MM.1S (cell line): Measurements from ENCODE around the gene DGKG.

Experiments
- DNase-seq: peaks from one replicate; pipeline ENCODE4 v3.0.0-alpha.2; 2015
- H2AFZ ChIP-seq: fragments of 300-600 bp; sonication (generic); 2 replicates; pipeline ENCODE4 v1.6.0; 2016; ENCODE audit warnings: antibody characterized with exemption, low read length
- H3F3A ChIP-seq: fragments of 300-600 bp; sonication (generic); 2 replicates; pipeline ENCODE4 v1.6.1; 2016; ENCODE audit warnings: mild to moderate bottlenecking, antibody characterized with exemption, low read length, moderate library complexity, mixed read lengths; ENCODE audit not compliant: insufficient read depth
- H3K27ac ChIP-seq: fragments of 300-600 bp; sonication (generic); 2 replicates; pipeline ENCODE4 v1.5.1; 2016; ENCODE audit warnings: mild to moderate bottlenecking, low read length
- H3K27me3 ChIP-seq: fragments of 300-600 bp; sonication (generic); replicated peaks from 2 replicates; pipeline ENCODE4 v1.6.0; 2016; ENCODE audit warnings: low read length; ENCODE audit not compliant: insufficient read depth
- H3K36me3 ChIP-seq: fragments of 300-600 bp; sonication (generic); replicated peaks from 2 replicates; pipeline ENCODE4 v1.6.1; 2016; ENCODE audit warnings: mild to moderate bottlenecking, low read length, mixed read lengths; ENCODE audit not compliant: insufficient read depth
- H3K4me1 ChIP-seq: fragments of 300-600 bp; sonication (generic); 2 replicates; pipeline ENCODE4 v1.6.1; 2016; ENCODE audit warnings: low read length, mixed read lengths
- H3K4me2 ChIP-seq: fragments of 300-600 bp; sonication (generic); 2 replicates; pipeline ENCODE4 v1.6.0; 2016; ENCODE audit warnings: low read depth, low read length
- H3K4me3 ChIP-seq: fragments of 300-600 bp; sonication (generic); 2 replicates; pipeline ENCODE4 v1.5.1; 2016; ENCODE audit warnings: low read length, mixed read lengths
- H3K79me2 ChIP-seq: fragments of 300-600 bp; sonication (generic); 2 replicates; pipeline ENCODE4 v1.6.1; 2016; ENCODE audit warnings: mixed run types, low read length, mixed read lengths
- H3K9ac ChIP-seq: fragments of 300-600 bp; sonication (generic); 2 replicates; pipeline ENCODE4 v1.6.1; 2016; ENCODE audit warnings: low read length, mixed read lengths
- H3K9me2 ChIP-seq: fragments of 300-600 bp; sonication (generic); replicated peaks from 2 replicates; pipeline ENCODE4 v1.6.1; 2016; ENCODE audit warnings: mild to moderate bottlenecking, low read length, mixed read lengths; ENCODE audit not compliant: insufficient read depth
- H3K9me3 ChIP-seq: fragments of 300-600 bp; sonication (generic); replicated peaks from 2 replicates; pipeline ENCODE4 v1.6.1; 2016; ENCODE audit warnings: mild to moderate bottlenecking, low read length, mixed read lengths; ENCODE audit not compliant: insufficient read depth
- H4K20me1 ChIP-seq: fragments of 300-600 bp; sonication (generic); 2 replicates; pipeline ENCODE4 v1.6.1; 2016; ENCODE audit warnings: mild to moderate bottlenecking, low read length, moderate library complexity, mixed read lengths; ENCODE audit not compliant: insufficient read depth
- EZH2 ChIP-seq: fragments of 300-600 bp; sonication (generic); optimal IDR thresholded peaks from 2 replicates; pipeline ENCODE3; 2017; ENCODE audit warnings: low read depth, mild to moderate bottlenecking, antibody characterized with exemption, low read length, mixed read lengths
- EZH2phosphoT487 ChIP-seq: fragments of 300-600 bp; sonication (generic); IDR thresholded peaks from 2 replicates; pipeline ENCODE4 v1.6.1; 2018; ENCODE audit warnings: antibody characterized with exemption, low read length
- TF ChIP-seq, protein P1 (sequence below): fragments of 300-600 bp; sonication (generic); IDR thresholded peaks from 2 replicates; pipeline ENCODE4 v1.5.1; 2016; ENCODE audit warnings: antibody characterized with exemption, low read length, mixed read lengths

DGKG gene

DNA sequence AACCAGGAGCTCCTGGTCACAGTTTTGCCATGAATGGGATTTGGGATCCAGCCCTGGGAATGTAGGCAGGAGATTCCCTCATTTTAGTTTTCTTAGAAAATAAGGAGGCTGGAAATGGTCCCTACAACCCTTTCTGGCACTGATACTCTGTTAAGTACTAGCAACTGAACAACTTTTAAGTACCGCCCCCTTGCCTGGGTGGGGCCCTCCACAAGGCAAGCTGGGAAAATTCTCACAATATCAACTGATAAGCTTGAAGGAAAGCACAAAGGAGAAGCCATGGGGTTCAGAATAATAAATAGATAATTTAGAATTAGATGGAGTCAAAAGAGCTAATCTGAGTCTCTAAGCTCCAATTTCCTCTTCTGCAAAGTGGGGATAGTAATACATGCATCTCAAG, 4.2 kb upstream of the DGKG start:
- no peak overlapping the region for H3K27ac ChIP-seq
- H3K4me1 ChIP-seq = no peaks in the 10 kb centered on the region
- H3K9ac ChIP-seq = no peak overlapping the region
- no peaks in the 10 kb centered on the region for H3K36me3 ChIP-seq
- H4K20me1 ChIP-seq = no peaks in the 10 kb centered on the region
- H3K4me2 ChIP-seq = no peak overlapping the region
- no peaks in the 10 kb centered on the region for H3K9me3 ChIP-seq
- DNase-seq = no peak
- TF ChIP-seq EZH2phosphoT487 = no peak
- no peak for TF ChIP-seq EZH2
- TF ChIP-seq, protein P1, sequence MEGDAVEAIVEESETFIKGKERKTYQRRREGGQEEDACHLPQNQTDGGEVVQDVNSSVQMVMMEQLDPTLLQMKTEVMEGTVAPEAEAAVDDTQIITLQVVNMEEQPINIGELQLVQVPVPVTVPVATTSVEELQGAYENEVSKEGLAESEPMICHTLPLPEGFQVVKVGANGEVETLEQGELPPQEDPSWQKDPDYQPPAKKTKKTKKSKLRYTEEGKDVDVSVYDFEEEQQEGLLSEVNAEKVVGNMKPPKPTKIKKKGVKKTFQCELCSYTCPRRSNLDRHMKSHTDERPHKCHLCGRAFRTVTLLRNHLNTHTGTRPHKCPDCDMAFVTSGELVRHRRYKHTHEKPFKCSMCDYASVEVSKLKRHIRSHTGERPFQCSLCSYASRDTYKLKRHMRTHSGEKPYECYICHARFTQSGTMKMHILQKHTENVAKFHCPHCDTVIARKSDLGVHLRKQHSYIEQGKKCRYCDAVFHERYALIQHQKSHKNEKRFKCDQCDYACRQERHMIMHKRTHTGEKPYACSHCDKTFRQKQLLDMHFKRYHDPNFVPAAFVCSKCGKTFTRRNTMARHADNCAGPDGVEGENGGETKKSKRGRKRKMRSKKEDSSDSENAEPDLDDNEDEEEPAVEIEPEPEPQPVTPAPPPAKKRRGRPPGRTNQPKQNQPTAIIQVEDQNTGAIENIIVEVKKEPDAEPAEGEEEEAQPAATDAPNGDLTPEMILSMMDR = no peak
- no peaks in the 10 kb centered on the region for H3K9me2 ChIP-seq
- peaks cover 13% of the 10 kb centered on the region; the same call in 1 of the 2 replicates for H3K27me3 ChIP-seq
- H3K79me2 ChIP-seq = no peaks in the 10 kb centered on the region
- no peak overlapping the region for H3K4me3 ChIP-seq
- no peak overlapping the region for H2AFZ ChIP-seq
- no peaks in the 10 kb centered on the region for H3F3A ChIP-seq

GRCh38 chr3:186365202-186365974, 3.4 kb upstream of the DGKG start:
- Histone ChIP-seq H3K27ac (no peak overlapping the region), H3K4me3 (no peak overlapping the region), H3K27me3 (peaks cover 20% of the 10 kb centered on the region; the same call in 1 of the 2 replicates), H3K36me3 (no peaks in the 10 kb centered on the region), H3K79me2 (no peaks in the 10 kb centered on the region), H4K20me1 (no peaks in the 10 kb centered on the region), H3K9me3 (no peaks in the 10 kb centered on the region), H3K4me1 (no peaks in the 10 kb centered on the region), H3K4me2 (no peak overlapping the region), H3K9me2 (no peaks in the 10 kb centered on the region), H3F3A (no peaks in the 10 kb centered on the region), H2AFZ (no peak overlapping the region), H3K9ac (no peak overlapping the region)
- no peak for TF ChIP-seq EZH2phosphoT487
- TF ChIP-seq, protein P1 = no peak
- TF ChIP-seq EZH2 = no peak
- DNase-seq = no peak

DNA sequence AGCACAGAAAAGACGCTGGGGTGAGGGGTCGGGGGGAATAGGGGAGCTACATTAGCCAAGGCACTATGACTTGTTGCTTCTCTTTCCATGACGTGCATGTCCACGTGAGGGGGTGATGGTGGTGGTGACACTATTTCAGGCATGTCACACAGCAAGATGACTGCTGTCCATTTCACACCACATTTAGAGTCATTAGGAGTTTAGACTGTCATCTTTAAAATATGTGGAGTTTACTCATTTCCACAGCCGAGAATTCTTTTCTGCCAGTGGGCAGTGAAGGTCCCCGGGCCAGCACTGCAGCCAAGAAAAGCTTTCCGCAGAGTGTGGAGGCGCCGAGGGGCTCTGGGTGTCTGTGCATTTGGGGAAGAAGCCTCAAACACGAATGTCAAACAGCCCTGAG, 954 bp upstream of the DGKG start:
- Histone ChIP-seq H3K9me3 (no peaks in the 10 kb centered on the region), H3K9me2 (no peaks in the 10 kb centered on the region), H3K27ac (no peak overlapping the region), H4K20me1 (no peaks in the 10 kb centered on the region), H3K4me1 (no peaks in the 10 kb centered on the region), H3K36me3 (no peaks in the 10 kb centered on the region), H3K4me2 (no peak overlapping the region), H3K27me3 (peaks cover 20% of the 10 kb centered on the region; the same call in 1 of the 2 replicates), H2AFZ (no peak overlapping the region), H3K9ac (no peak overlapping the region), H3K4me3 (no peak overlapping the region), H3K79me2 (no peaks in the 10 kb centered on the region), H3F3A (no peaks in the 10 kb centered on the region)
- DNase-seq = no peak
- TF ChIP-seq EZH2phosphoT487 (no peak), EZH2 (no peak)
- TF ChIP-seq, protein P1 = no peak
